B cell (primary cell): Measurements from ENCODE around the gene AKT3. TPM values are rescaled to one million over a fixed set of nuclear protein-coding genes. Genes with fewer than 3 reads are reported as not detected.
A peak's percentile ranks its signal among the peaks of the same experiment; 100 is the strongest.

Experiments used
- ATAC-seq: fragments of 200-7000 bp; cut with Tn5 transposase; one replicate; pipeline ENCODE4 v1.10.0; 2021; ENCODE audit warnings: low read depth, mild to moderate bottlenecking, moderate number of reproducible peaks, moderate library complexity
- CTCF ChIA-PET: fragments of 350-600 bp; sonication (Branson Sonifier 250); formaldehyde crosslinking; loops from one replicate; lab custom pipeline; 2021; ENCODE audit warnings: antibody characterized with exemption, inconsistent platforms; lab: Charles Lee
- POLR2A ChIA-PET: fragments of 350-600 bp; sonication (Branson Sonifier 250); formaldehyde crosslinking; loops from one replicate; lab custom pipeline; 2021; ENCODE audit warnings: antibody characterized with exemption; lab: Charles Lee
- DNase-seq: peaks from one replicate; pipeline ENCODE4 v3.0.0; 2013
- H2AFZ ChIP-seq: 2 replicates; pipeline ENCODE4 v1.6.1; 2012; ENCODE audit warnings: mild to moderate bottlenecking, low read depth, low read length; ENCODE audit not compliant: insufficient read depth, poor library complexity, severe bottlenecking
- H3K27ac ChIP-seq, 2 donors: 1 replicate in 1 of 2; 2 replicates in 1 of 2; pipeline ENCODE4 v1.5.1; 2012 to 2013; ENCODE audit warnings: low read length in 2 of 2, mild to moderate bottlenecking in 2 of 2, moderate library complexity in 1 of 2
- H3K27me3 ChIP-seq, 4 experiments: fragments of 200-600 bp in 1 of 4; sonication (generic) in 1 of 4; replicated peaks in 1 of 4; 1 replicate in 2 of 4; 2 replicates in 2 of 4; pipeline versions ENCODE4 v1.6.1 to v1.7.0; 2013 to 2016; ENCODE audit warnings: low read length in 3 of 4, mild to moderate bottlenecking in 2 of 4, mixed read lengths in 1 of 4, moderate library complexity in 1 of 4; ENCODE audit not compliant: insufficient read depth in 4 of 4, control insufficient read depth in 3 of 4; ENCODE audit errors: control extremely low read depth in 1 of 4
- H3K36me3 ChIP-seq, 2 experiments: replicated peaks in 1 of 2; 1 replicate in 1 of 2; 2 replicates in 1 of 2; pipeline versions ENCODE4 v1.6.1 to v1.7.1; 2013; ENCODE audit warnings: low read length in 1 of 2; ENCODE audit not compliant: insufficient read depth in 2 of 2, control insufficient read depth in 1 of 2; ENCODE audit errors: control extremely low read depth in 1 of 2, extremely low read depth in 1 of 2
- H3K4me1 ChIP-seq, 2 donors: fragments of 200-600 bp in 1 of 2; sonication (generic) in 1 of 2; 1 replicate in 1 of 2; 2 replicates in 1 of 2; pipeline versions ENCODE4 v1.5.1 to v1.6.1; 2013 to 2017; ENCODE audit warnings: low read length in 2 of 2; ENCODE audit not compliant: control insufficient read depth in 2 of 2, insufficient read depth in 2 of 2
- H3K4me2 ChIP-seq: replicated peaks from 2 replicates; pipeline ENCODE3; 2012; ENCODE audit warnings: mild to moderate bottlenecking, low read depth, low read length; ENCODE audit not compliant: poor library complexity, severe bottlenecking
- H3K4me3 ChIP-seq, 5 experiments: fragments of 200-600 bp in 1 of 5; sonication (generic) in 1 of 5; 1 replicate in 3 of 5; 2 replicates in 2 of 5; pipeline versions ENCODE4 v1.5.1 to v1.7.0; 2011 to 2016; ENCODE audit warnings: low read length in 4 of 5, mild to moderate bottlenecking in 4 of 5, low read depth in 2 of 5, control low read depth in 1 of 5, moderate library complexity in 1 of 5; ENCODE audit not compliant: insufficient read depth in 1 of 5; ENCODE audit errors: control extremely low read depth in 1 of 5, extremely low read depth in 1 of 5
- H3K79me2 ChIP-seq: fragments of 200-600 bp; sonication (generic); one replicate; pipeline ENCODE4 v1.6.0; 2016; ENCODE audit warnings: low read length; ENCODE audit not compliant: control insufficient read depth, insufficient read depth
- H3K9ac ChIP-seq: fragments of 200-600 bp; sonication (generic); 2 replicates; pipeline ENCODE4 v1.6.1; 2017; ENCODE audit warnings: mild to moderate bottlenecking, low read length, moderate library complexity
- H3K9me3 ChIP-seq, 3 donors: one replicate each; pipeline versions ENCODE4 v1.6.1 to v1.7.1; 2013; ENCODE audit warnings: low read length in 2 of 3; ENCODE audit not compliant: control insufficient read depth in 2 of 3, insufficient read depth in 1 of 3; ENCODE audit errors: control extremely low read depth in 1 of 3
- H4K20me1 ChIP-seq: 2 replicates; pipeline ENCODE4 v1.6.0; 2012; ENCODE audit warnings: mild to moderate bottlenecking, low read length; ENCODE audit not compliant: insufficient read depth, control insufficient read depth, poor library complexity, severe bottlenecking
- H3K27ac Mint-ChIP-seq: one replicate; pipeline ENCODE4 v1.8.0; 2021; ENCODE audit warnings: mixed read lengths
- H3K27me3 Mint-ChIP-seq: one replicate; pipeline ENCODE4 v1.8.0; 2021; ENCODE audit warnings: mixed read lengths
- H3K4me1 Mint-ChIP-seq: one replicate; pipeline ENCODE4 v1.8.0; 2021; ENCODE audit warnings: mixed read lengths
- H3K4me3 Mint-ChIP-seq: one replicate; pipeline ENCODE4 v1.8.0; 2021; ENCODE audit warnings: mixed read lengths
- H3K9me3 Mint-ChIP-seq: one replicate; pipeline ENCODE4 v1.8.0; 2022; ENCODE audit warnings: mixed read lengths; ENCODE audit not compliant: insufficient read depth
- EZH2 ChIP-seq: IDR thresholded peaks from 2 replicates; pipeline ENCODE4 v1.6.1; 2012; ENCODE audit warnings: borderline replicate concordance, low read depth, mild to moderate bottlenecking, moderate library complexity, low read length; ENCODE audit not compliant: insufficient read depth, poor library complexity, severe bottlenecking
- WGBS: methylation state at CpG from one replicate; pipeline ENCODE4 v1.1.5; 2013; ENCODE audit warnings: missing lambda C conversion rate; ENCODE audit not compliant: insufficient coverage; 5-methylcytosine and 5-hydroxymethylcytosine counted together
- intact Hi-C: fragments of 100-400 bp; cut with micrococcal nuclease; formaldehyde crosslinking; loops from one replicate; pipeline ENCODE4 v1.10.0; 2022
- polyA plus RNA-seq: library from polyadenylated mRNA; depleted of rRNA; stranded (reverse); fragments of >200 nt; gene quantifications from 2 replicates; pipeline ENCODE4 v1.2.3, GENCODE V29; 2012
- total RNA-seq, 2 donors: library from RNA; stranded (reverse); fragments of 120-200 nt in 1 of 2; gene quantifications; 1 replicate in 1 of 2; 2 replicates in 1 of 2; pipeline versions ENCODE4 v1.2.3 to v1.2.4, GENCODE V29; 2013 to 2022
- TF ChIP-seq, protein P1 (sequence below): fragments of 200-600 bp; IDR thresholded peaks from one replicate; pipeline ENCODE4 v1.8.0; 2022; ENCODE audit warnings: antibody characterized with exemption, mild to moderate bottlenecking

AKT3 gene
- total and polyA plus RNA-seq, 2 donors (not counting 1 experiment from before 2014, with no cell fraction given) = 4.4 to 148 TPM

- intact Hi-C loops = no loop called here
- no peak for ATAC-seq
These were observed 136.4 kb downstream of the AKT3 start for GRCh38 chr1:243713470-243714186.

DNA sequence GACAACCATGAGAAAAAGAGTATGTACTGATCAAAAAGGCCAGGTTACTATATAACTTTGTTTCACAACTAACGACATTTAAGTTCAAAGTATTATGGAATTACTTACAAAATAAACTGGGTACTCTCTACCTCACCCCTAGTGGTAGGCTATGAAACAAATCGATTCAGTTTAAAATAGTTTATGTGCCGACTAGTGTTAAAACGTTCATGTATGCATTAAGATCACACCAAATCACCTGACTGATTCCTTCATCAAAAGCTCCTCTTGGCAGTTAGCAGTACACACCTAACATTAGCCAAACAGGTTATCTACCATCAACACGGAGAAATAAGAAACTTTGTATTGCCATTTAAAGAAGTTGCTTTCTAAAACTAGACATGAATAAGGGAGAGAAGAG is 137.1 kb downstream of the AKT3 start:
- Histone ChIP-seq H3K27ac (no peak overlapping the region), H3K36me3 (no peaks in the 10 kb centered on the region), H3K79me2 (peaks cover 6% of the 10 kb centered on the region), H3K9me3 (no peaks in the 10 kb centered on the region), H3K4me3 (no peak overlapping the region), H3K27me3 (no peaks in the 10 kb centered on the region), H2AFZ (no peak overlapping the region), H3K4me1 (peaks cover 0 to 3% of the 10 kb centered on the region in 2 donors), H3K4me2 (peak overlapping the region; percentile 36), H4K20me1 (no peaks in the 10 kb centered on the region), H3K9ac (no peak overlapping the region)
- Mint-ChIP-seq H3K27ac (no peak overlapping the region), H3K4me1 (peaks cover 13% of the 10 kb centered on the region), H3K4me3 (peak overlapping the region; percentile 53), H3K27me3 (no peaks in the 10 kb centered on the region), H3K9me3 (no peaks in the 10 kb centered on the region)
- POLR2A ChIA-PET = no interaction called here
- DNase-seq (peak; percentile 20), ATAC-seq (no peak)
- CTCF ChIA-PET = interaction anchor here (1.0 to 1.1 kb wide), 2 partner anchors 33 to 333 kb away, joined by 3 read pairs; no protein-coding TSS in a partner anchor
- no CpG with 5 or more reads among the region's 5 CpGs for WGBS
- TF ChIP-seq, protein P1, sequence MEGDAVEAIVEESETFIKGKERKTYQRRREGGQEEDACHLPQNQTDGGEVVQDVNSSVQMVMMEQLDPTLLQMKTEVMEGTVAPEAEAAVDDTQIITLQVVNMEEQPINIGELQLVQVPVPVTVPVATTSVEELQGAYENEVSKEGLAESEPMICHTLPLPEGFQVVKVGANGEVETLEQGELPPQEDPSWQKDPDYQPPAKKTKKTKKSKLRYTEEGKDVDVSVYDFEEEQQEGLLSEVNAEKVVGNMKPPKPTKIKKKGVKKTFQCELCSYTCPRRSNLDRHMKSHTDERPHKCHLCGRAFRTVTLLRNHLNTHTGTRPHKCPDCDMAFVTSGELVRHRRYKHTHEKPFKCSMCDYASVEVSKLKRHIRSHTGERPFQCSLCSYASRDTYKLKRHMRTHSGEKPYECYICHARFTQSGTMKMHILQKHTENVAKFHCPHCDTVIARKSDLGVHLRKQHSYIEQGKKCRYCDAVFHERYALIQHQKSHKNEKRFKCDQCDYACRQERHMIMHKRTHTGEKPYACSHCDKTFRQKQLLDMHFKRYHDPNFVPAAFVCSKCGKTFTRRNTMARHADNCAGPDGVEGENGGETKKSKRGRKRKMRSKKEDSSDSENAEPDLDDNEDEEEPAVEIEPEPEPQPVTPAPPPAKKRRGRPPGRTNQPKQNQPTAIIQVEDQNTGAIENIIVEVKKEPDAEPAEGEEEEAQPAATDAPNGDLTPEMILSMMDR = peak; percentile 41
- TF ChIP-seq EZH2 = no peak
- intact Hi-C loops = no loop called here

More at GRCh38 chr1:243713470-243714186, 136.4 kb downstream of the AKT3 start:
- Mint-ChIP-seq H3K4me1 (peaks cover 14% of the 10 kb centered on the region), H3K4me3 (peak overlapping the region; percentile 53), H3K27ac (no peak overlapping the region), H3K27me3 (no peaks in the 10 kb centered on the region), H3K9me3 (no peaks in the 10 kb centered on the region)
- no peaks in the 10 kb centered on the region for H3K9me3 ChIP-seq
- no peaks in the 10 kb centered on the region for H3K27me3 ChIP-seq
- no peak overlapping the region for H3K27ac ChIP-seq
- H3K9ac ChIP-seq = no peak overlapping the region
- peak overlapping the region; percentile 36 for H3K4me2 ChIP-seq
- DNase-seq = no peak
- no peaks in the 10 kb centered on the region for H3K36me3 ChIP-seq
- H3K4me1 ChIP-seq = peaks cover 0 to 3% of the 10 kb centered on the region in 2 donors
- no peak overlapping the region for H3K4me3 ChIP-seq
- TF ChIP-seq, protein P1 = no peak
- no peak for TF ChIP-seq EZH2
- WGBS = 75% methylated on average over 6 of the region's 10 CpGs
- CTCF ChIA-PET = interaction anchor here (0.7 to 1.1 kb wide), 4 partner anchors 32 to 332 kb away, joined by 3 to 4 read pairs (median 3); no protein-coding TSS in a partner anchor
- POLR2A ChIA-PET = no interaction called here
- peaks cover 10% of the 10 kb centered on the region for H3K79me2 ChIP-seq
- no peak overlapping the region for H2AFZ ChIP-seq
- H4K20me1 ChIP-seq = no peaks in the 10 kb centered on the region
